ENCODE data around the gene LDB3.

LDB3 gene

GRCh38 chr10:86708068-86708782, 39.9 kb downstream of the LDB3 start:
- DNase-seq = no peak

GRCh38 chr10:86708783-86709380, 40.6 kb downstream of the LDB3 start:
- no peak for DNase-seq

- DNase-seq = no peak
Measured at GRCh38 chr10:86709396-86710185, 41.3 kb downstream of the LDB3 start.

GRCh38 chr10:86710987-86711512, 42.7 kb downstream of the LDB3 start:
- peak; percentile 3 for DNase-seq

- DNase-seq = no peak
Measured at GRCh38 chr10:86711513-86712316, 43.4 kb downstream of the LDB3 start.

GRCh38 chr10:86712317-86712707, 44.0 kb downstream of the LDB3 start:
- DNase-seq = no peak

- DNase-seq = no peak
Measured at GRCh38 chr10:86715156-86715795, 47.0 kb downstream of the LDB3 start.

GRCh38 chr10:86715836-86716235, 47.5 kb downstream of the LDB3 start:
- DNase-seq = no peak

GRCh38 chr10:86716466-86716865, 48.2 kb downstream of the LDB3 start:
- DNase-seq = no peak

- DNase-seq = no peak
Measured at GRCh38 chr10:86718556-86718955, 50.2 kb downstream of the LDB3 start.

GRCh38 chr10:86721232-86721631, 52.9 kb downstream of the LDB3 start:
- DNase-seq = no peak

- DNase-seq = no peak
Measured at GRCh38 chr10:86723009-86723408, 54.7 kb downstream of the LDB3 start.

- DNase-seq = no peak
Measured at GRCh38 chr10:86724445-86724844, 56.1 kb downstream of the LDB3 start.

GRCh38 chr10:86725980-86726676, 57.8 kb downstream of the LDB3 start:
- DNase-seq = no peak

- DNase-seq = no peak
Measured at GRCh38 chr10:86726677-86726999, 58.3 kb downstream of the LDB3 start.

GRCh38 chr10:86727470-86727869, 59.2 kb downstream of the LDB3 start:
- DNase-seq = no peak

- no peak for DNase-seq
Measured at GRCh38 chr10:86728056-86728455, 59.7 kb downstream of the LDB3 start.

- no peak for DNase-seq
Measured at GRCh38 chr10:86729677-86730076, 61.4 kb downstream of the LDB3 start.

- no peak for DNase-seq
Measured at GRCh38 chr10:86730227-86730626, 61.9 kb downstream of the LDB3 start.

- no peak for DNase-seq
Measured at GRCh38 chr10:86732771-86733170, 64.5 kb downstream of the LDB3 start.

GRCh38 chr10:86733260-86733671, 65.0 kb downstream of the LDB3 start:
- no peak for DNase-seq
